Gastroesophageal sphincter (tissue), 3 donors: ENCODE results near the gene TTLL4.

Source experiments
- CTCF ChIP-seq, 4 experiments: fragments of 200-600 bp in 2 of 4; fragments of 450-650 bp in 2 of 4; sonication (generic) in 1 of 4; IDR thresholded peaks; one replicate each; pipeline ENCODE4 v1.5.1; 2017 to 2019; ENCODE audit warnings: antibody characterized with exemption in 4 of 4, mild to moderate bottlenecking in 2 of 4, moderate library complexity in 2 of 4
- POLR2AphosphoS5 ChIP-seq: sonication (generic); formaldehyde crosslinking; IDR thresholded peaks from one replicate; pipeline ENCODE4 v1.6.1; 2017; ENCODE audit warnings: antibody characterized with exemption

- TF ChIP-seq CTCF (IDR thresholded peaks at IDR 0.05) = no peak
- TF ChIP-seq POLR2AphosphoS5 = no peak
These were observed 6.6 kb downstream of the TTLL4 start for GRCh38 chr2:218717262-218717661.
